NCI-H2171 (cell line): ENCODE results near the gene SPATA24.
"Not testable (repeated sequence)": the region's sequence is repeated elsewhere in the genome, so short reads cannot be mapped to it uniquely, and the experiment has no call there.

Source experiments
- DNase-seq: peaks from one replicate; lab custom pipeline; 2025; lab: John Stamatoyannopoulos, UW

SPATA24 gene

GRCh38 chr5:139382807-139383206 lies 21.1 kb downstream of the SPATA24 start:
- DNase-seq = no peak

- DNase-seq = no peak
These were observed 21.8 kb downstream of the SPATA24 start for GRCh38 chr5:139381837-139382761.

- no peak for DNase-seq
These were observed 24.1 kb downstream of the SPATA24 start for GRCh38 chr5:139379626-139380449.

- no peak for DNase-seq
These were observed 24.9 kb downstream of the SPATA24 start for GRCh38 chr5:139378941-139379361.

GRCh38 chr5:139378101-139378825 lies 25.6 kb downstream of the SPATA24 start:
- no peak for DNase-seq

GRCh38 chr5:139377226-139377625 lies 26.7 kb downstream of the SPATA24 start:
- DNase-seq = no peak

GRCh38 chr5:139376364-139376763 lies 27.5 kb downstream of the SPATA24 start:
- no peak for DNase-seq

GRCh38 chr5:139374909-139375308 lies 29.0 kb downstream of the SPATA24 start:
- no peak for DNase-seq

- DNase-seq = no peak
These were observed 32.1 kb downstream of the SPATA24 start for GRCh38 chr5:139371482-139372435.

- DNase-seq = no peak
These were observed 34.7 kb downstream of the SPATA24 start for GRCh38 chr5:139369181-139369580.

- DNase-seq = no peak
These were observed 35.3 kb downstream of the SPATA24 start for GRCh38 chr5:139368613-139369012.

- DNase-seq = no peak
These were observed 39.4 kb downstream of the SPATA24 start for GRCh38 chr5:139364466-139364865.

GRCh38 chr5:139363937-139364336 lies 40.0 kb downstream of the SPATA24 start:
- DNase-seq = no peak

GRCh38 chr5:139361835-139362429 lies 42.0 kb downstream of the SPATA24 start:
- no peak for DNase-seq

- DNase-seq = no peak
These were observed 43.5 kb downstream of the SPATA24 start for GRCh38 chr5:139360384-139360783.

- DNase-seq = no peak
These were observed 45.8 kb downstream of the SPATA24 start for GRCh38 chr5:139358064-139358463.

GRCh38 chr5:139355900-139356299 lies 48.0 kb downstream of the SPATA24 start:
- DNase-seq = not testable (repeated sequence)

GRCh38 chr5:139354186-139354585 lies 49.7 kb downstream of the SPATA24 start:
- no peak for DNase-seq

- DNase-seq = not testable (repeated sequence)
These were observed 56.0 kb downstream of the SPATA24 start for GRCh38 chr5:139347863-139348262.
